ENCODE measurements around the gene SKIC3. TPM values are rescaled to one million over a fixed set of nuclear protein-coding genes. Genes with fewer than 3 reads are reported as not detected.

SKIC3 gene
- total and polyA plus RNA-seq, 5 donors = 14.2 to 66.7 (median 57.0) TPM

GRCh38 chr5:95531491-95531890 lies 23.3 kb downstream of the SKIC3 start:
- no peaks in the 10 kb centered on the region for H3K9me3 ChIP-seq (ENCODE audit: control insufficient read depth, low read length)
- H3K27ac ChIP-seq (ENCODE audit: low read length) = no peak overlapping the region
- intact Hi-C loops (cut with DNase I) = no loop called here
- DNase-seq (no peak), ATAC-seq (no peak)
- no peaks in the 10 kb centered on the region for H3K4me1 ChIP-seq (ENCODE audit: control insufficient read depth, insufficient read depth, low read length)
- no peaks in the 10 kb centered on the region for H3K27me3 ChIP-seq (ENCODE audit: control insufficient read depth, insufficient read depth)
- H3K4me3 ChIP-seq (ENCODE audit: low read length) = no peak overlapping the region

- no peaks in the 10 kb centered on the region for H3K4me1 ChIP-seq (ENCODE audit: control insufficient read depth, insufficient read depth, low read length)
- no peak overlapping the region for H3K4me3 ChIP-seq (ENCODE audit: low read length)
- no peaks in the 10 kb centered on the region for H3K27me3 ChIP-seq (ENCODE audit: control insufficient read depth, insufficient read depth)
- H3K9me3 ChIP-seq (ENCODE audit: control insufficient read depth, low read length) = no peaks in the 10 kb centered on the region
- WGBS = 98% methylated on average over 2 of the region's 2 CpGs
- H3K27ac ChIP-seq (ENCODE audit: low read length) = no peak overlapping the region
- ATAC-seq (no peak), DNase-seq (no peak)
- intact Hi-C loops (cut with DNase I) = no loop called here
Observed at GRCh38 chr5:95530416-95530815, 24.4 kb downstream of the SKIC3 start.

- Histone ChIP-seq H3K27me3 (ENCODE audit: control insufficient read depth, insufficient read depth) (no peaks in the 10 kb centered on the region), H3K9me3 (ENCODE audit: control insufficient read depth, low read length) (no peaks in the 10 kb centered on the region), H3K27ac (ENCODE audit: low read length) (no peak overlapping the region), H3K4me1 (ENCODE audit: control insufficient read depth, insufficient read depth, low read length) (no peaks in the 10 kb centered on the region), H3K4me3 (ENCODE audit: low read length) (no peak overlapping the region)
- intact Hi-C loops (cut with DNase I) = no loop called here
- DNase-seq = no peak
- no peak for ATAC-seq
Observed at GRCh38 chr5:95528565-95528964, 26.2 kb downstream of the SKIC3 start.

- H3K27me3 ChIP-seq (ENCODE audit: control insufficient read depth, insufficient read depth) = no peaks in the 10 kb centered on the region
- intact Hi-C loops (cut with DNase I) = no loop called here
- no peak overlapping the region for H3K27ac ChIP-seq (ENCODE audit: low read length)
- ATAC-seq = no peak
- H3K9me3 ChIP-seq (ENCODE audit: control insufficient read depth, low read length) = no peaks in the 10 kb centered on the region
- H3K4me3 ChIP-seq (ENCODE audit: low read length) = no peak overlapping the region
- H3K4me1 ChIP-seq (ENCODE audit: control insufficient read depth, insufficient read depth, low read length) = no peaks in the 10 kb centered on the region
- no peak for DNase-seq
- 99% methylated on average over 2 of the region's 2 CpGs for WGBS
Observed at GRCh38 chr5:95526871-95527270, 27.9 kb downstream of the SKIC3 start.

- H3K4me3 ChIP-seq (ENCODE audit: low read length) = no peak overlapping the region
- intact Hi-C loops (cut with DNase I) = no loop called here
- DNase-seq (no peak), ATAC-seq (no peak)
- H3K27me3 ChIP-seq (ENCODE audit: control insufficient read depth, insufficient read depth) = no peaks in the 10 kb centered on the region
- WGBS = 89% methylated on average over 2 of the region's 2 CpGs
- H3K4me1 ChIP-seq (ENCODE audit: control insufficient read depth, insufficient read depth, low read length) = no peaks in the 10 kb centered on the region
- no peaks in the 10 kb centered on the region for H3K9me3 ChIP-seq (ENCODE audit: control insufficient read depth, low read length)
- no peak overlapping the region for H3K27ac ChIP-seq (ENCODE audit: low read length)
Observed at GRCh38 chr5:95524423-95524822, 30.4 kb downstream of the SKIC3 start.

- DNase-seq = no peak
- H3K4me3 ChIP-seq (ENCODE audit: low read length) = no peak overlapping the region
- no peaks in the 10 kb centered on the region for H3K27me3 ChIP-seq (ENCODE audit: control insufficient read depth, insufficient read depth)
- H3K27ac ChIP-seq (ENCODE audit: low read length) = no peak overlapping the region
- no peaks in the 10 kb centered on the region for H3K9me3 ChIP-seq (ENCODE audit: control insufficient read depth, low read length)
- ATAC-seq = no peak
- no peaks in the 10 kb centered on the region for H3K4me1 ChIP-seq (ENCODE audit: control insufficient read depth, insufficient read depth, low read length)
- WGBS = 96% methylated on average over 1 of the region's 1 CpG
- intact Hi-C loops (cut with DNase I) = no loop called here
Observed at GRCh38 chr5:95520206-95520605, 34.6 kb downstream of the SKIC3 start.

- Histone ChIP-seq H3K27ac (ENCODE audit: low read length) (no peak overlapping the region), H3K4me1 (ENCODE audit: control insufficient read depth, insufficient read depth, low read length) (no peaks in the 10 kb centered on the region), H3K9me3 (ENCODE audit: control insufficient read depth, low read length) (no peaks in the 10 kb centered on the region), H3K4me3 (ENCODE audit: low read length) (no peak overlapping the region), H3K27me3 (ENCODE audit: control insufficient read depth, insufficient read depth) (no peaks in the 10 kb centered on the region)
- no peak for DNase-seq
- ATAC-seq = no peak
- intact Hi-C loops (cut with DNase I) = no loop called here
- WGBS = 91% methylated on average over 1 of the region's 1 CpG
Observed at GRCh38 chr5:95519681-95520080, 35.1 kb downstream of the SKIC3 start.

- Histone ChIP-seq H3K4me3 (ENCODE audit: low read length) (no peak overlapping the region), H3K4me1 (ENCODE audit: control insufficient read depth, insufficient read depth, low read length) (no peaks in the 10 kb centered on the region), H3K9me3 (ENCODE audit: control insufficient read depth, low read length) (no peaks in the 10 kb centered on the region), H3K27me3 (ENCODE audit: control insufficient read depth, insufficient read depth) (no peaks in the 10 kb centered on the region), H3K27ac (ENCODE audit: low read length) (no peak overlapping the region)
- 67% methylated on average over 1 of the region's 1 CpG for WGBS
- intact Hi-C loops (cut with DNase I) = no loop called here
- ATAC-seq (no peak), DNase-seq (no peak)
Observed at GRCh38 chr5:95519151-95519550, 35.6 kb downstream of the SKIC3 start.

- intact Hi-C loops (cut with DNase I) = no loop called here
- Histone ChIP-seq H3K4me3 (ENCODE audit: low read length) (no peak overlapping the region), H3K27me3 (ENCODE audit: control insufficient read depth, insufficient read depth) (no peaks in the 10 kb centered on the region), H3K4me1 (ENCODE audit: control insufficient read depth, insufficient read depth, low read length) (no peaks in the 10 kb centered on the region), H3K27ac (ENCODE audit: low read length) (no peak overlapping the region), H3K9me3 (ENCODE audit: control insufficient read depth, low read length) (no peaks in the 10 kb centered on the region)
- no peak for ATAC-seq
- WGBS = 98% methylated on average over 2 of the region's 2 CpGs
- DNase-seq = no peak
Observed at GRCh38 chr5:95518417-95518816, 36.4 kb downstream of the SKIC3 start.

GRCh38 chr5:95511606-95512005 lies 43.2 kb downstream of the SKIC3 start:
- Histone ChIP-seq H3K4me1 (ENCODE audit: control insufficient read depth, insufficient read depth, low read length) (no peaks in the 10 kb centered on the region), H3K27ac (ENCODE audit: low read length) (no peak overlapping the region), H3K4me3 (ENCODE audit: low read length) (no peak overlapping the region), H3K27me3 (ENCODE audit: control insufficient read depth, insufficient read depth) (no peaks in the 10 kb centered on the region), H3K9me3 (ENCODE audit: control insufficient read depth, low read length) (no peaks in the 10 kb centered on the region)
- no peak for ATAC-seq
- WGBS = 99% methylated on average over 1 of the region's 1 CpG
- no peak for DNase-seq
- intact Hi-C loops (cut with DNase I) = no loop called here

GRCh38 chr5:95508550-95508949 lies 46.2 kb downstream of the SKIC3 start:
- no peak overlapping the region for H3K4me3 ChIP-seq (ENCODE audit: low read length)
- 64% methylated on average over 1 of the region's 1 CpG for WGBS
- intact Hi-C loops (cut with DNase I) = no loop called here
- no peaks in the 10 kb centered on the region for H3K9me3 ChIP-seq (ENCODE audit: control insufficient read depth, low read length)
- ATAC-seq = no peak
- no peak for DNase-seq
- H3K27me3 ChIP-seq (ENCODE audit: control insufficient read depth, insufficient read depth) = no peaks in the 10 kb centered on the region
- H3K4me1 ChIP-seq (ENCODE audit: control insufficient read depth, insufficient read depth, low read length) = no peaks in the 10 kb centered on the region
- no peak overlapping the region for H3K27ac ChIP-seq (ENCODE audit: low read length)

All from right cardiac atrium (tissue), 5 donors.